HL-60 (cell line): ENCODE results near the gene MLN.

Source experiments
- DNase-seq, 2 experiments: peaks; one replicate each; pipeline ENCODE4 v3.0.0-alpha.2; 2010 to 2020; ENCODE audit warnings: low read depth in 1 of 2, low spot score in 1 of 2
- H3K27ac ChIP-seq: fragments of 250-450 bp; sonication (Bioruptor Pico); replicated peaks from 2 replicates; pipeline ENCODE4 v1.5.1; 2020; ENCODE audit warnings: mild to moderate bottlenecking, moderate library complexity
- H3K27me3 ChIP-seq: fragments of 250-450 bp; sonication (Bioruptor Pico); 2 replicates; pipeline ENCODE4 v1.5.1; 2021; ENCODE audit warnings: mild to moderate bottlenecking, moderate library complexity; ENCODE audit not compliant: insufficient read depth, poor library complexity, severe bottlenecking
- H3K4me3 ChIP-seq: replicated peaks from 2 replicates; pipeline ENCODE4 v1.5.1; 2011; ENCODE audit warnings: mild to moderate bottlenecking, control low read depth, low read length; ENCODE audit not compliant: insufficient read depth
- CTCF ChIP-seq: IDR thresholded peaks from one replicate; pipeline ENCODE4 v1.5.1; 2011; ENCODE audit warnings: low read length, control low read depth, inconsistent platforms; ENCODE audit not compliant: insufficient read depth
- GABPA ChIP-seq: IDR thresholded peaks from 2 replicates; pipeline ENCODE4 v1.6.1; 2012; ENCODE audit warnings: low read depth
- POLR2AphosphoS5 ChIP-seq: IDR thresholded peaks from 2 replicates; pipeline ENCODE4 v1.6.1; 2012; ENCODE audit warnings: low read depth
- SPI1 ChIP-seq: IDR thresholded peaks from 2 replicates; pipeline ENCODE4 v1.6.1; 2012; ENCODE audit warnings: low read depth, mild to moderate bottlenecking, borderline replicate concordance
- TF ChIP-seq, protein P1 (sequence below): IDR thresholded peaks from 2 replicates; pipeline ENCODE4 v1.6.1; 2012; ENCODE audit warnings: low read depth; ENCODE audit not compliant: insufficient replicate concordance

Gene MLN

GRCh38 chr6:33817489-33817888 is 13.7 kb upstream of the MLN start:
- H3K4me3 ChIP-seq = no peak overlapping the region
- no peak overlapping the region for H3K27ac ChIP-seq
- no peak for DNase-seq
- peaks cover 8% of the 10 kb centered on the region for H3K27me3 ChIP-seq
- TF ChIP-seq SPI1 = no peak
- no peak for TF ChIP-seq CTCF
- TF ChIP-seq, protein P1, sequence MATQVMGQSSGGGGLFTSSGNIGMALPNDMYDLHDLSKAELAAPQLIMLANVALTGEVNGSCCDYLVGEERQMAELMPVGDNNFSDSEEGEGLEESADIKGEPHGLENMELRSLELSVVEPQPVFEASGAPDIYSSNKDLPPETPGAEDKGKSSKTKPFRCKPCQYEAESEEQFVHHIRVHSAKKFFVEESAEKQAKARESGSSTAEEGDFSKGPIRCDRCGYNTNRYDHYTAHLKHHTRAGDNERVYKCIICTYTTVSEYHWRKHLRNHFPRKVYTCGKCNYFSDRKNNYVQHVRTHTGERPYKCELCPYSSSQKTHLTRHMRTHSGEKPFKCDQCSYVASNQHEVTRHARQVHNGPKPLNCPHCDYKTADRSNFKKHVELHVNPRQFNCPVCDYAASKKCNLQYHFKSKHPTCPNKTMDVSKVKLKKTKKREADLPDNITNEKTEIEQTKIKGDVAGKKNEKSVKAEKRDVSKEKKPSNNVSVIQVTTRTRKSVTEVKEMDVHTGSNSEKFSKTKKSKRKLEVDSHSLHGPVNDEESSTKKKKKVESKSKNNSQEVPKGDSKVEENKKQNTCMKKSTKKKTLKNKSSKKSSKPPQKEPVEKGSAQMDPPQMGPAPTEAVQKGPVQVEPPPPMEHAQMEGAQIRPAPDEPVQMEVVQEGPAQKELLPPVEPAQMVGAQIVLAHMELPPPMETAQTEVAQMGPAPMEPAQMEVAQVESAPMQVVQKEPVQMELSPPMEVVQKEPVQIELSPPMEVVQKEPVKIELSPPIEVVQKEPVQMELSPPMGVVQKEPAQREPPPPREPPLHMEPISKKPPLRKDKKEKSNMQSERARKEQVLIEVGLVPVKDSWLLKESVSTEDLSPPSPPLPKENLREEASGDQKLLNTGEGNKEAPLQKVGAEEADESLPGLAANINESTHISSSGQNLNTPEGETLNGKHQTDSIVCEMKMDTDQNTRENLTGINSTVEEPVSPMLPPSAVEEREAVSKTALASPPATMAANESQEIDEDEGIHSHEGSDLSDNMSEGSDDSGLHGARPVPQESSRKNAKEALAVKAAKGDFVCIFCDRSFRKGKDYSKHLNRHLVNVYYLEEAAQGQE = no peak
- no peak for TF ChIP-seq POLR2AphosphoS5
- TF ChIP-seq GABPA = no peak

- DNase-seq = no peak
- H3K27ac ChIP-seq = no peak overlapping the region
- H3K27me3 ChIP-seq = peaks cover 8% of the 10 kb centered on the region
- no peak overlapping the region for H3K4me3 ChIP-seq
- TF ChIP-seq POLR2AphosphoS5 = no peak
- no peak for TF ChIP-seq CTCF
- TF ChIP-seq, protein P1 = no peak
- TF ChIP-seq GABPA = no peak
- TF ChIP-seq SPI1 = no peak
These were observed 13.1 kb upstream of the MLN start for GRCh38 chr6:33816911-33817310.

DNA sequence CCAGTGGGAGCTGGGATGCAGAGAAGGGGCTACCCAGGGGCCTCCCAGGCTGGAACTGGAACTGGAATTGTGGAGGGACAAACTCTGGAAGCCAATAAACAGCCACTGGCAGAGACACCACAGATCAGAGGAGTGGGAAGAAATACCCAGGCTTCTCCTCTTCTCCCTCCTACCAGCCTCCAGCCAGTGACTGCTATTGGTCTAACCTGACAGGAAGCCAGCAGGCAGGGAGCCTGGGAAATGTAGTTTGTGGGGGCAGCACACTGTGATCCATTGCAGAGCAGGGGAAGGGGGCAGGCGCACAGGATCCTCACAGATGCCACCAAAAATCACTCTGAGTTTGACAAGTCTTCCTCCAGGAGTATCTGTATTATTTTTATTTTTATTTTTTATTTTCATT is 12.1 kb upstream of the MLN start:
- no peak for TF ChIP-seq CTCF
- peak; percentile 69 for TF ChIP-seq GABPA
- TF ChIP-seq, protein P1 = no peak
- TF ChIP-seq SPI1 = no peak
- no peak for TF ChIP-seq POLR2AphosphoS5
- Histone ChIP-seq H3K27me3 (peaks cover 7% of the 10 kb centered on the region), H3K27ac (no peak overlapping the region), H3K4me3 (no peak overlapping the region)
- DNase-seq = no peak
